CD4-positive, alpha-beta T cell treated with Interleukin-12 subunit alpha and Interleukin-12 subunit beta, for 1 hour (primary cell): Measurements from ENCODE around the gene RNASE9.
A peak's percentile ranks its signal among the peaks of the same experiment; 100 is the strongest.
"Not testable (repeated sequence)": the region's sequence is repeated elsewhere in the genome, so short reads cannot be mapped to it uniquely, and the experiment has no call there.

Source experiments
- DNase-seq: peaks from one replicate; pipeline ENCODE4 v3.0.0-alpha.2; 2020

RNASE9 gene

DNA sequence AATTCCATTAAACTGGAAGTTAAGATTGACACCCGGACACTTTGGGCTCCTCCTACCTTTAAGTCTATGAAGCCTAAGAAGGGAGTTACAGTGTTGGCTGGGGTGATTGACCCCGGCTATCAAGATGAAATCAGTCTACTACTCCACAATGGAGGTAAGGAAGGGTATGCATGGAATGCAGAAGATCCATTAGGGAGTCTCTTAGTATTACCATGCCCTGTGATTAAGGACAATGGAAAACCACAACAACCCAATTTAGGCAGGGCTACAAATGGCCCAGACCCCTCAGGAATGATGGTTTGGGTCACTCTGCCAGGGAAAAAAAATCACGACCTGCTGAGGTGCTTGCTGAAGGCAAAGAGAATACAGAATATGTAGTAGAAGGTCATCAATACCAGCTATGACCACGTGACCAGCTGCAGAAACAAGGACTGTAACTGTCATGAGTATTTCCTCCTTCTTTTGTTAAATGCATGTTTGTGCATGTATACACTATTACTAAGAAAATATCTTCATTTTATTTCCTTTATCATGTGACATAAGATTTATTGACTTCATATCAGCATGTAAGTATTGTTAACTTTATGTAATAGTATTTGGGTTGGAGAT lies 11.6 kb upstream of the RNASE9 start:
- DNase-seq, result not testable (repeated sequence)

DNA sequence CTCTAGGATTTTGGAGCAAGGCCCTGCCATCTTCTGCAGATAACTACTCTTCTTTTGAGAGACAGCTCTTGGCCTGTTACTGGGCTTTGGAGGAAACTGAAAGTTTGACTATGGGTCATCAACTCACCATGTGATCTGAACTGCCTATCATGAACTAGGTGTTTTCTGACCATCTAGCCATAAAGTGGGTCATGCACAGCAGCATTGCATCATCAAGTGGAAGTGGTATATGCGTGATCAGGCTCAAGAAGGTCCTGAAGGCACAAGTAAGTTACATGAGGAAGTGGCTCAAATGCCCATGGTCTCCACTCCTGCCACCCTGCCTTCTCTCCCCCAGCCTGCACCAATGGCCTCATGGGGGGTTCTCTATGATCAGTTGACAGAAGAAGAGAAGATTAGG lies 9.9 kb upstream of the RNASE9 start:
- DNase-seq, result not testable (repeated sequence)

DNA sequence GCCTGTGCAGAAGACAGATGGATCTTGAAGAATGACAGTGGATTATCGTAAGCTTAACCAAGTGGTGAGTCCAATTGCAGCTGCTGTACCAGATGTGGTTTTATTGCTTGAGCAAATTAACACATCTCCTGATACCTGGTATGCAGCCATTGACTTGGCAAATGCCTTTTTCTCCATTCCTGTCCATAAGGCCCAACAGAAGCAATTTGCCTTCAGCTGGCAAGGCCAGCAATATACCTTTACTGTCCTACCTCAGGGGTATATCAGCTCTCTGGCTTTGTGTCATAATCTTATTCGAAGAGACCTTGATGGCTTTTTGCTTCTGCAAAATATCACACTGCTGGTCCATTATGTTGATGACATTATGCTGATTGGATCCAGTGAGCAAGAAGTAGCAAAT lies 9.0 kb upstream of the RNASE9 start:
- DNase-seq, result not testable (repeated sequence)

DNA sequence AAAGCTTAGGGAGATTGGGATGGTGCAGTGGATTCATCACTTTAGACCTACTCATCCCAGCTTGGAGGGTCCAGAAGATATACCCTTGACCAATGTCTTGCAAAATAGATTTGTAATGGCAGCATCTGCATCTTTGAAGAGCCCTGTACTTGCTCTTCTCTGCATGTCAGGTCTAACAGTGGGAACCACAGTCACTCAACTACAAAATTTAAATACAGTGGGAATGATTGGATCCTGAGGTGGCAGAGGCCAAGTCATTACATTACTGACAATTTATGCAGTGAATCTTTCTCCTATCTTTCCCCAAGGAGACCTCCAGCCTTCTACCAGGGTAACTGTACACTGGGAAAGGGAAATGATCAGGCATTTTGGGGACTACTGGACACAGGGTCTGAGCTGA lies 8.2 kb upstream of the RNASE9 start:
- DNase-seq, result no peak

DNA sequence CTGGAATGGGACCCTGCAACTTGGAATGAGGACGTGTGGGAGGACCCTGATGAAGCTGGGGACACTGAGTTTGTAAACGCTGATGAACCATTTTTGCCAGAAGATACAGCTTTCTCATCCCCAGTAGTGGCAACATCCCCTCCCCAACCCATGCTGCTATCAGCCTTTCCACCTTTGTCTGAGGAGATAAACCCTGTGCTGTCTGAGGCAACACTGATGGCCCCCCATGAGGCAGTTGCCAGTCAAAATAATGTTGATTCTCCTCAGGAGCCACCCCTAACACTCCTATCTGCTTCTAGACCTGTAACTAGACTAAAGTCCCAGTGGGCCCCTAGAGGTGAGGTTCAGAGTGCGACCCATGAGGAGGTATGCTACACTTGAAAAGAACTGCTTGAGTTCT lies 7.5 kb upstream of the RNASE9 start:
- no peak for DNase-seq

DNA sequence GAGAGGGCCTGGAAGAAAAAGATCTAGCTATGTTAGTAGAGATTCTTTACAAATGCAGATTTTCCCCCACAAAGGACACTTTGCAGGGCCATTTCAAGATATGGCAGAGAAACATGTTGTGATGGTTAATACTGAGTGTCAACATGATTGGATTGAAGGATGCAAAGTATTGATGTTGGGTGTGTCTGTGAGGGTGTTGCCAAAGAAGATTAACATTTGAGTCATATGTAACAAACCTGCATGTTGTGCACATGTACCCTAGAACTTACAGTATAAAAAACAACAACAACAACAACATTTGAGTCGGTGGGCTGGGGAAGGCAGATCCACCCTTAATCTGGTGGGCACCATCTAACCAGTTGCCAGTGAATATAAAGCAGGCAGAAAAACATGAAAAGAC lies 6.4 kb upstream of the RNASE9 start:
- DNase-seq, result not testable (repeated sequence)

DNA sequence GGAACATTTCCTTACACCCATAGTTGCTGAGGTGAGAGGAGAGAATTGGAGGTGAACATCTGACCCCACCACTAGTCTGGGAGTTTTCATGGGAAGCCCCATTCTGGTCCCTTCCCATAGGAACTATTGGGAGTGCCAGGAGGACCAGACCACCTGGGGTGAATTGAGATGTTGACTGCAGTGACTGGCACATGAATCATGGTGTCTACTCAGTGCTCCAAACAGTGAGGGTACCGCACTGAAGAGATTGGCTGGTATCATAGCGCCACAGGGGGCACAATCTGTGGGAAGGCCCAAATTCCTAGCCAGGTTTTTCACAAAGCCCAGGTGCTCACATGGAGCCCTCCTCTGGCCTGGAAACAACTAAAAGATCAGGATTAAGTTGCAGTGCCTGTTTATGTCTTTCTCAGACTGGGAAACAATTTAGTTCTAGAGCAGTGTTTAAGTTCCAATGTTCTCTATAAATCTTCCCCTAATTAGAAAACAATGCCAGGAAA lies 3.7 kb upstream of the RNASE9 start:
- no peak for DNase-seq

DNA sequence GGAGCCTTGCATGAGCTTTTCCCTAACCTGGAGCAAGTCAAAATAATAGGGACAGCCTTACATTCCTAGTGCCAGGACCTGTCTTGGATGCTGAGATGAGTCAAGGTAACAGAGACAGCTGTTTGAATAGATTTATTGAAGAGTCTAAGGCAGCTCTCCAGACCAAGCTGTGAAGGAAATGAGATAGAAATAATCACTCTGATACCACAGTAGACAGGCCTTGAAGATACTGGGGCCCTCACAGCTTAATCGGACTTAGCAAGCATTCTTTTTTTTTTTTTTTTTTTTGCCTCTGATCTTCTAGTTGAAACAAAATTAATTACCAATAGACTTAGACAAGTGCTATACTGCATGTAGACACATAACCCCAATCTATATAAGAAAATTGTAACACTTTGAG lies 3.1 kb upstream of the RNASE9 start:
- no peak for DNase-seq

DNA sequence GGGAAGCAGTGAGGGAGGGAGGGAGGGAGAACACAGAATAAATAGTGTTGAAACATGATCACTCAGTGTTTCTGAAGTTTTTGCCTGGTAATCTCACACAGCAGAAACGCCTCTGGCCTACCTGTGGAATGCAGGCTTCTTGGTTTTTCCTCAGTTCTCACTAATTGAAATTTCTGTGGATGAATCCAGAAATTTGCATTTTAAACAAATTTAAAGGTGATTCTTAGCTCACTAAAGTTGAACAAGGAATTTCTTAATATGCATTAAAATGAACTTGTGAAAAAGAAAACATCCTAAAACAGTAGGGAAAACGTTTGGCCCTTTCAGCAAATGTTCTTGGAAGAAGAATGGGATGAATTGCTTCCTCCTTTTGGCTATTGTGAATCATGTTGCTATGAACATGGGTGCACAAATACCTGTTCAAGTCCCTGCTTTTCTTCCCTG lies 1.4 kb downstream of the RNASE9 start:
- no peak for DNase-seq

DNA sequence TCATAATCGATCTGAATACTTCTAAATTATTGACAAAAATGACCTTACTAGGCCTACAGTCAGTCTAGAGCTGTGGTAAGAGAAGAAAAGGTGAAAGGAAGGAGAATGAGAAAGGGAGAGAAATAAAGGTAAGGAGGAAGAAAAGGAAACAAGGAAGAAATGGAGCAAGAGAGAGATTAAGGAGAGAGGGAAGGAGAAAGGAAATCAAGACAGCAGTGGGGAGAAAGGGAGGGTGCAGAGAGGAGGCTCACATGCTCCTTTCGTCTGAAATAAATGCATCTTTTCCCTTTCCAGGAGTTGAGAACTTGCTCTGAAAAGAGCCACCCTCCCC lies 3.7 kb downstream of the RNASE9 start:
- no peak for DNase-seq

DNA sequence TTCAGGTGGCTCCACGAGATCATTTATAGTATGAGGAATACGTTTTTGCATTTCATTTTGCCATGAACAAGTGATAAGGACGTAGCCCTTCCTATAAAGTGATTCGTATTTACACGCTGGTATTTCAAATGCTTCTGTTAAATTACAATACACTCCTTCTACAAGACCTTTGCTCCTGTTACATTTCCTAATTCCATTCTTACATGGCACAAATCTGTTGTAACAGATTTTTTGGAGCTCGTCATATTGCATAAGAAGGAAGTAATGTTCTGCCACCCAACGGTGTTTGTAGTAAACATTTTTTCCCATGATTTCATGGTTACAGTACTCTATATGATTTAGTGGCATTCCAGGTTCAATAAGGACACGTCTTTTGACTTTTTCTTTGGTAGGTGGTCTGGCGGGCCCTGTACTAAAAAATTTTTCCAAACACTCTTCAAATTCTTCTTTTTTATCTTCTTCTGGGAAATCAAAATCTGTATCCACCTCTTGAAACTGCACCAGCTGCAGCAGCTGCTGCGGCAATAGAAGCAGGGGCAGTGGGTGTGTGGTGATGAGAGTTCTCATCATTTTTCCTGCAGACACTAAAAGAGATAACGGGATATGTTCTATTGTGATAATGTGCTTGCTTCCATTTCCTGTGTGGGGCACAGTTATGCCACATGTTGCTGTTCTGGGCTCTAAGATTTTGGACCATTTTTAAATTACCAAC lies 4.2 kb downstream of the RNASE9 start:
- no peak for DNase-seq

DNA sequence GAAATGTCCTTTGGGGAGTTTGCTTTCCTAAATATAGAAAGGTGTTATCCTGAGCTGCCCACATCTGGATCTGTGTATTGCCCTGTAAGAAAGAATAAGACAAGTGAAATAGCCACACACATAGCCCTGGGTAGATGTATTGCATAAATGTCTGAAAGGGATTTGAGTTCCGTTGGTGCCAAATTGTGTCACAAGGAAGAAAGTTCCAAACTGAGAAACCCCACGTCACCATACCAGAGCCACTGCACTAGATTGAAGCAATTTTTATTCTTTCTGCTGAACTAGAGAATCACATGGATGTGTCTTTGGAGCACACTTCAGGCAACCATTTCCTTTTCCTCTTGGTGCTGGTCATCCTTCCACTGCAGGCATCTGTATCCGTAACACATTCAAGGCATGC lies 5.0 kb downstream of the RNASE9 start:
- no peak for DNase-seq

DNA sequence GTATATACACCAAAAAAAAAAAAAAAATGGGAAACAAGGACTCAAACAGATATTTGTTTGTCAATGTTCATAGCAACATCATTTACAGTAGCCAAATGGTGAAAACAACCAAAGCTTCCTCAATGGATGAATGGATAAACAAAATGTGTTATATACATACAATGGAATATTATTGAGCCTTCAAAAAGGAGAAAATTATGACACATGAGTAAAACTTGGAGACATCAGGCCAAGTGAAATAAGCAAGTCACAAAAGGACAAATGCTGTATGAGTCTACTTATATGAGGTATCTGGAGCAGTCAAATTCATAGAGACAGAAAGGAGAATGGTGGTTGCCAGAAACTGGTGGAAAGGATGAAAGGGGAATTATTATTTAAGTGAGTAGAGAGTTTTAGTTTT lies 7.8 kb downstream of the RNASE9 start:
- no peak for DNase-seq

DNA sequence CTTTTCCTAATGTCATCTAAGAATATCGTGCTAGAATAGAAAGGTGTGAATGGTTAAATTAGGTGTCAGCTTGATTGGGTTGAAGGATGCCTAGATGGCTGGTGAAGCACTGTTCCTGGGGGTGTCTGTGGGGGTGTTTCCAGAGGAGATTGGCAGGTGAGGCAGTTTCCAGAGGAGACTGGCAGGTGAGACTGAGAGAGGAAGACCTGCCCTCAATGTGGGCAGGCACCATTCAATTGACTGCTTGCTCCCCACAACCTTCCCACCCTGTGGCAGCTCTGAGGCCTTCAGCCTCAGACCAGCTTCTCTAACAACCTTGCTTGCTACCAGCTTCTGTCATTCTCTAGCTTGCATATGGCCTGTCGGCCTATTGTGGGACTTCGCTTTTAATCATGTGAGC lies 9.2 kb downstream of the RNASE9 start:
- DNase-seq, result no peak

DNA sequence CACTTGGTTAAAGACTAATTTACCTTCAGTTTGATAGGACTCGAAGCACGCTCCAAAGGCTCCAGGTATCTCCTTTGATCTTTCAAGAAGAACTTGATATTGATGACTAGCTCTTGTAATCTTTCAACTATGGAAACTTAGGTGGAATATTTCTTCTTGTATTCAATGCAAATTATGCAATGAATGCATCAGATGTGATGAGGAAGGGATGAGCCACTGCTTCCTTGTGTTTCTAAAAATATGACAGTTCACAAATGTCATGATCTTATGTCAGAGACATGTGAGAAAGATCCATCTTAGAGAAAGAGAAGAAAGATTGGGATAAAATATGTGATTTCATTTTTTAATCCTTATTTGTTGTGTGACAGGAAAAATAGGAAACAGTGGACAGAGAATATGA lies 9.9 kb downstream of the RNASE9 start:
- DNase-seq, result no peak

DNA sequence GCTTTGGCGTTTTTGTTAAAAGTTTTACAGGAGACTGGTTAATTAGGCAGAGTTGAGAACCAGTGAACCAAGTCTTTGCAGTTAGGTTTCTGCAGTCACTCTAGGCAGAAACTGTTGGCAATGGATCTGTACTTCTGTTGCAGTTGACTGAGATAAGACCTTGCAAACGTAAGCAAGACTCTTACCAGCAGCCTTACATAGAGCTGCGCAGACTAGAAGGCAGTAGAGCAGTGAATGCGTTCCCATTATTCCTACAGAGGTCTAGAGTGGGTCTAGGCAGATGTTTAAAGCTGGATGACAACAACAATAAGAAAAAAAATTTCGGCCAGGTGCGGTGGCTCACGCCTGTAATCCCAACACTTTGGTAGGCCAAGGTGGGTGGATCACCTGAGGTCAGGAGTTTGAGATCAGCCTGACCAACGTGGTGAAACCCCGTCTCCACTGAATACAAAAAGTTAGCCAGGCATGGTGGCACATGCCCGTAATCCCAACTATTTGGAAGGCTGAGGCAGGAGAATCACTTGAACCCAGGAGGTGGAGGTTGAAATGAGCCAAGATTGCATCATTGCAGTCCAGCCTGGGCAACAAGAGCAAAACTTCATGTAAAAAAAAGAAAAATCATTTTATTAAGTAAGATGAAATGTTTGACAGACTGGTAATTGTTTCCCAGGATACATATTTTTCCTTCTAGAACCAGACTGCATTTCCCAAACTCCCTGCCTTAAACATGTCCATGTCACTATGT lies 12.3 kb downstream of the RNASE9 start:
- no peak for DNase-seq

DNA sequence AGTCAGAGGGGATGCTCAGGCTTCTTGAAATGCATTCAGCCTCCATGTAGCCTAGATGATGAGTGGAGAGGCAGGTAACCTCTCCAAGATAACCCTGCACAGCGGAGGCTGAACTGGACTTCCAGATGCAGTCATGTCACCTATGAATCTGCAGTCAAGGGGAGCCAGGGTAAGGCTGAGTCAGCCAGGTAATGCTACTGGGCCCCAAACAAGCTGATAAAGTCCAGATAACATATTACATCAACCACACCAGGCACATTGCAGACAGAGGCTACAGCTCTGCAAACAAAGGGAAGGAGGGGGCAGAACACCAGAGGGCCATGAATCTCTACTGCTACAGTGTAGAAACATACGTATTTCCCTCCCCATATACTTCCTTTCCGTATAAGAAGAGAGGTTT lies 14.0 kb downstream of the RNASE9 start:
- no peak for DNase-seq

DNA sequence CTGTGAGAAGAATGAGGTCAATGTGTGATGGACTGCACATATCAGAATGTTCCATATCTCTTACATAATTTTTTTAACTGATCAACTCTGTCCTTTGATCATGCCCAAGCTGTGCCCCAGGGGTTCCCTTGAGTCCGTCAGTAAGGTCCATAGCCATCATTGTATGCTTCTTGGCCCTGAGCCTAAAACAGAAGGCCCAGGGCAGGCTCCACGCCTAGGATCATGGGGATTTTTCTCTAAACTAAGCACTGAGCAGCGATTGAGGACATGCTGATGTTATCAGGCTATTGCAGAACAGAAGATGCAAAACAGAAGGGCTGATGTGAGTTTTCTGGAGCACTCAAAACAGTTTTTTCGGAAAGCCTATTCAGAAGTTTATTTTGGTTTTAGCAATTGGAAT lies 20.9 kb downstream of the RNASE9 start:
- no peak for DNase-seq

DNA sequence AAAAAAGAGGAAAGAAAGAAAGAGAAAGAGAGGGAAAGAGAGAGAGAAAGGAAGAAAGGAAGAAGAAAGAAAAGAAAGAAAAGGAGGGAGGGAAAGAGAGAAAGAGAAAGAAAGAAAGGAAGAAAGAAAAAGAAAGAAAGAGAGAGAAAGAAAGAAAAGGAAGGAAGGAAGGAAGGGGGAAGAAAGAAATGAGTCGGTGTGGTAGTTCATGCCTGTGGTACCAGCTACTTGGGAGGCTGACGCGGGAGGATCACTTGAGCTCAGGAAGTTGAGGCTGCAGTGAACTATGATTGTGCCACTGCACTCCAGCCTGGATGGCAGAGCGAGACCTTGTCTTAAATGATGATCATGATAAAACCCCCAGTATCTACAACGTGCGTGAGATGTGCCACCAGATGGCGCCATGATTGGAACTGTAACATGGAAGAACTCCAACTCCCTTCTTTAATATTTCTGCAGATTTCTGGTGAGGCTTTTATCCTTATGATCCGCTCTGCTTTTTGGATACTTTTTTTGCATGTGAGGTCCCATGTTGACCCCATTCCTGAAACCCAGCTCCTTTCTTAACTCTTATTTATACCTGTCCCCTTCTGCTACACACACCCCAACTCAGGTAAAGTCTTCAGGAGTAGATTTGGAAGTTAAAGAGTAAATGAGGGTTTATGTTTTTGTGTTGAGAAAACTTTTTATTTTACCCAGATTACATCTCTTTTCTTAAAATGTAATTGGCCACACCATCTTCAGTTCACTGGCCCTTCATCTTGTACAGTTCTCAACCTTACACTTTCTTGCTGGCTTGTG lies 29.9 kb downstream of the RNASE9 start:
- peak; percentile 70 for DNase-seq

DNA sequence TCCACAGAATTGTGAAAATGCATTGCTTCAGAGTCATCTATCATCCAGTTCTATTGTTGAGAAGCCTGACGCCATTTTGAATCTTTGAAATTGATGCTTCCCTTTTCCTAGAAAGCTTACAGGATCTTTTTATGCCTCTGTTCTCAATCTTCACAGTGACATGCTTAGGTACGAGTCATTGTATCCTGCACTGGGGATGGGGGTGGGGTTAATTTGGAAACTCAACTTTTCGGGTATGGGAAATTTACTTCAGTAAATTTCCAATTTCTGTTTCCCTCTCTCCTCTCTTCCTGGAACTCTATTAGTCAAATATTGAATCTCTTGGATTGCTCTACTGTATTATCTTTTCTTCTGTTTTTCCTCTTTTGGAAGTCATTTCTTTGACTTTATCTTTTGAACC lies 31.0 kb downstream of the RNASE9 start:
- DNase-seq, result no peak

DNA sequence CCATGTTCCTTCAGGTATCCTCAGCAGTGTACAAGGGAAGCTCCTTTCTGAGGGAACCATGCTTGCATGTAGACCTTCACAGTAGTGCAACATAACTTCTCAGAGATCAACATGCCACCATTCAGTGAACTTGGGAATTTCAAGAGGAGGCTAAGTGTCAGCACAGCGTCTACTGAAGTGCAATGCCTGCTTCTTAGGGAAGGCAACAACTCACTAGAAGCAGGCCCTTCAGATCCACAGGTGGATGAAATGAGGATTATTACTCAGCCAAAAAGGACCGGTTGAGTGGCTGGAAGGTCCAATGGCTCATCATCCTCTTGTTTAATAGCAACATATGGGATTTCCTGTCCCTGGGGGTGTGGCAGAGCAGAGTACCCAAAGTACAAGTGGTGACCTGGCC lies 36.8 kb downstream of the RNASE9 start:
- no peak for DNase-seq

DNA sequence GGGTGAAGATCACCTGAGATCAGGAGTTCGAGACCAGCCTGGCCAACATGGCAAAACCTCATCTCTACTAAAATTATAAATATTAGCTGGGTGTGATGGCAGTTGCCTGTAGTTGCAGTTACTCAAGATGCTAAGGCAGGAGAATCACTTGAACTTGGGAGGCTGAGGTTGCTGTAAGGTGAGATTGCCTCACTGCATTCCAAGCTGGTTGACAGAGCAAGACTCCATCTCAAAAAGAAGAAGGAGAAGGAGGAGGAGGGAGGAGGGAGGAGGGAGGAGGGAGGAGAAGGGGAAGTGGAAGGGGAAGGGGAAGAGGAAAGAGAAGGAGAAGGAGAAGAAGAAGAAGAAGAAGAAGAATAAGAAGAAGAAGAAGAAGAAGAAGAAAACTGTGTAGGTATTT lies 38.5 kb downstream of the RNASE9 start:
- no peak for DNase-seq

DNA sequence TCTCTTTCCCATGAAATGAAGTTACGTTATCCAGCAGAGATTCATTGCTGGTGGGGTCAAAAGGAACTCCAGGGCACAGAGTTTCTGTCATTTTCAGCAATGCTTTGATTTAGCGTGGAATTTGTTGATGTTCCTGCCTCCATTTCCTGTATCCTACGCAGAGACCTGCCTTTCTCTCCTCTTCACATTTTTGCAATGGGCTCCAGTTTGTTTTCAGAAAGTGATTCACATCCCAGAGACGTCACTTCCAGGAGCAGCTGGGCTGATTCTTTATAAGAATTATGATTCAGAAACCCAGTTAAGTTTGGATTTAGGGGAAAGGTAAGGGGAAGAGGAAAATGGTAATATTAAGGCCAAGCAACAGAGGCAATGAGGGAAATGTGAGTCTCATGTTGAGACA lies 43.9 kb downstream of the RNASE9 start:
- DNase-seq, result no peak
